Ovary (tissue), 3 donors: ENCODE results near the gene HEXIM1.

Experiments used
- CTCF ChIP-seq, 3 donors: fragments of 450-650 bp in 2 of 3; fragments of 200-600 bp in 1 of 3; IDR thresholded peaks; one replicate each; pipeline versions ENCODE4 v1.5.1 to v1.8.0; 2016 to 2022; ENCODE audit warnings: antibody characterized with exemption in 3 of 3, mild to moderate bottlenecking in 1 of 3
- EP300 ChIP-seq: sonication (generic); formaldehyde crosslinking; IDR thresholded peaks from one replicate; pipeline ENCODE4 v1.6.1; 2017; ENCODE audit warnings: antibody characterized with exemption
- POLR2A ChIP-seq: fragments of 450-650 bp; IDR thresholded peaks from one replicate; pipeline ENCODE4 v1.6.1; 2017; ENCODE audit warnings: antibody characterized with exemption, mild to moderate bottlenecking, moderate library complexity
- donor health status: DM: no; HTN: no; CAD: no.

- no peak for TF ChIP-seq CTCF (IDR thresholded peaks at IDR 0.05)
- TF ChIP-seq POLR2A: no peak
- no peak for TF ChIP-seq EP300
Observed at GRCh38 chr17:45115871-45116270, 32.4 kb upstream of the HEXIM1 start.
